IMR-90 (cell line): ENCODE data around the gene ICAM5. TPM values are rescaled to one million over a fixed set of nuclear protein-coding genes. Genes with fewer than 3 reads are reported as not detected.

ENCODE experiments used
- ATAC-seq: fragments of 200-7000 bp; cut with Tn5 transposase; 2 replicates; pipeline ENCODE4 v1.9.1; 2020; ENCODE audit warnings: low read depth, mild to moderate bottlenecking, moderate library complexity
- BruUV-seq: library from RNA; stranded (reverse); fragments of 400-500 nt; replicated peaks from 2 replicates; lab custom pipeline; 2021; lab: Mats Ljungman, UMichigan
- CTCF ChIA-PET: fragments of 300-600 bp; formaldehyde crosslinking; extraction: SDS; loops from one replicate; lab custom pipeline; 2021; ENCODE audit warnings: antibody characterized with exemption; lab: Yijun Ruan, JAX
- POLR2A ChIA-PET: fragments of 300-600 bp; sonication (Branson Sonifier 250); formaldehyde crosslinking; loops from one replicate; lab custom pipeline; 2022; ENCODE audit warnings: antibody characterized with exemption; ENCODE audit not compliant: unreplicated experiment; lab: Charles Lee
- DNase-seq: peaks from one replicate; pipeline ENCODE4 v3.0.0; 2013
- H2AFZ ChIP-seq: replicated peaks from 2 replicates; pipeline ENCODE3; 2013; ENCODE audit warnings: low read length, mild to moderate bottlenecking; ENCODE audit not compliant: poor library complexity
- H2AK5ac ChIP-seq: 2 replicates; pipeline ENCODE4 v1.6.1; 2013; ENCODE audit warnings: low read depth, low read length, inconsistent platforms
- H2AK9ac ChIP-seq: replicated peaks from 2 replicates; pipeline ENCODE3; 2013; ENCODE audit warnings: mild to moderate bottlenecking, low read depth, low read length, moderate library complexity; ENCODE audit not compliant: poor library complexity
- H2BK120ac ChIP-seq: 2 replicates; pipeline ENCODE4 v1.6.1; 2013; ENCODE audit warnings: low read depth, low read length, inconsistent platforms
- H2BK15ac ChIP-seq: 3 replicates; pipeline ENCODE4 v1.6.1; 2013; ENCODE audit warnings: low read depth, low read length, inconsistent platforms
- H2BK20ac ChIP-seq: 2 replicates; pipeline ENCODE4 v1.6.1; 2013; ENCODE audit warnings: low read depth, mild to moderate bottlenecking, inconsistent platforms, low read length, moderate library complexity
- H2BK5ac ChIP-seq: 2 replicates; pipeline ENCODE4 v1.6.1; 2013; ENCODE audit warnings: mild to moderate bottlenecking, low read depth, low read length, inconsistent platforms; ENCODE audit not compliant: poor library complexity, severe bottlenecking
- H3K14ac ChIP-seq: replicated peaks from 2 replicates; pipeline ENCODE4 v1.6.1; 2013; ENCODE audit warnings: low read depth, low read length, inconsistent platforms
- H3K18ac ChIP-seq: 2 replicates; pipeline ENCODE4 v1.6.1; 2013; ENCODE audit warnings: low read depth, low read length, control low read depth
- H3K23ac ChIP-seq: 2 replicates; pipeline ENCODE4 v1.6.1; 2013; ENCODE audit warnings: low read depth, low read length, inconsistent platforms
- H3K27ac ChIP-seq: 2 replicates; pipeline ENCODE4 v1.5.1; 2013; ENCODE audit warnings: mild to moderate bottlenecking, control low read depth, low read length; ENCODE audit not compliant: insufficient read depth
- H3K27me3 ChIP-seq: 2 replicates; pipeline ENCODE4 v1.6.1; 2013; ENCODE audit warnings: low read length; ENCODE audit not compliant: control insufficient read depth, insufficient read depth
- H3K36me3 ChIP-seq: 2 replicates; pipeline ENCODE4 v1.6.1; 2013; ENCODE audit warnings: low read length, mixed read lengths; ENCODE audit not compliant: control insufficient read depth, insufficient read depth
- H3K4ac ChIP-seq: 2 replicates; pipeline ENCODE4 v1.6.1; 2013; ENCODE audit warnings: low read depth, low read length, inconsistent platforms
- H3K4me1 ChIP-seq: 2 replicates; pipeline ENCODE4 v1.6.1; 2013; ENCODE audit warnings: low read length, mixed read lengths; ENCODE audit not compliant: control insufficient read depth, insufficient read depth
- H3K4me2 ChIP-seq: 2 replicates; pipeline ENCODE4 v1.6.1; 2013; ENCODE audit warnings: low read depth, mild to moderate bottlenecking, control low read depth, low read length, moderate library complexity
- H3K4me3 ChIP-seq: 2 replicates; pipeline ENCODE4 v1.5.1; 2013; ENCODE audit warnings: low read depth, mild to moderate bottlenecking, control low read depth, low read length, moderate library complexity; ENCODE audit not compliant: insufficient read depth
- H3K56ac ChIP-seq: 2 replicates; pipeline ENCODE4 v1.6.1; 2013; ENCODE audit warnings: low read length, inconsistent platforms; ENCODE audit not compliant: insufficient read depth; ENCODE audit errors: extremely low read depth
- H3K79me1 ChIP-seq, 2 experiments: 2 replicates each; pipeline ENCODE4 v1.6.1; 2013; ENCODE audit warnings: low read length in 2 of 2, inconsistent platforms in 1 of 2, low read depth in 1 of 2
- H3K9ac ChIP-seq: 2 replicates; pipeline ENCODE4 v1.6.1; 2013; ENCODE audit warnings: low read depth, low read length, control low read depth
- H3K9me1 ChIP-seq: 2 replicates; pipeline ENCODE4 v1.6.1; 2013; ENCODE audit warnings: low read length, inconsistent platforms; ENCODE audit not compliant: insufficient read depth
- H3K9me3 ChIP-seq: 2 replicates; pipeline ENCODE4 v1.6.1; 2013; ENCODE audit warnings: low read length; ENCODE audit not compliant: control insufficient read depth, insufficient read depth
- H4K20me1 ChIP-seq: 2 replicates; pipeline ENCODE4 v1.6.1; 2013; ENCODE audit warnings: low read length, inconsistent platforms; ENCODE audit not compliant: insufficient read depth
- H4K5ac ChIP-seq: 2 replicates; pipeline ENCODE4 v1.6.1; 2013; ENCODE audit warnings: mild to moderate bottlenecking, low read depth, low read length, control low read depth
- H4K8ac ChIP-seq, 2 experiments: 2 replicates each; pipeline ENCODE4 v1.6.1; 2013; ENCODE audit warnings: low read depth in 2 of 2, low read length in 2 of 2, control low read depth in 1 of 2, inconsistent platforms in 1 of 2
- H4K91ac ChIP-seq: 2 replicates; pipeline ENCODE4 v1.6.1; 2013; ENCODE audit warnings: low read depth, low read length, inconsistent platforms; ENCODE audit not compliant: insufficient read depth
- CEBPB ChIP-seq: IDR thresholded peaks from 2 replicates; pipeline ENCODE4 v1.6.1; 2012; ENCODE audit warnings: low read depth, low read length, improper control_type of control experiment
- FOS ChIP-seq: fragments of 150-350 bp; IDR thresholded peaks from 2 replicates; pipeline ENCODE4 v1.6.1; 2016; ENCODE audit warnings: low read depth, low read length
- MXI1 ChIP-seq: IDR thresholded peaks from 2 replicates; pipeline ENCODE4 v1.6.1; 2012; ENCODE audit warnings: low read depth, mild to moderate bottlenecking, low read length, moderate library complexity, borderline replicate concordance
- POLR2A ChIP-seq: IDR thresholded peaks from 2 replicates; pipeline ENCODE4 v1.6.1; 2012; ENCODE audit warnings: mild to moderate bottlenecking, low read depth, low read length
- RAD21 ChIP-seq: IDR thresholded peaks from 2 replicates; pipeline ENCODE4 v1.6.1; 2012; ENCODE audit warnings: low read length, improper control_type of control experiment
- RFX5 ChIP-seq: IDR thresholded peaks from 2 replicates; pipeline ENCODE4 v1.8.0; 2012; ENCODE audit warnings: low read depth, mild to moderate bottlenecking, low read length, moderate library complexity
- WGBS, 2 experiments: methylation state at CpG; one replicate each; pipeline versions ENCODE4 v1.1.5 to v1.1.7; 2013; ENCODE audit warnings: missing lambda C conversion rate in 2 of 2; ENCODE audit not compliant: insufficient read length in 1 of 2; ENCODE audit errors: extremely low coverage in 2 of 2; 5-methylcytosine and 5-hydroxymethylcytosine counted together
- dilution Hi-C: fragments of 300-500 bp; cut with HindIII; formaldehyde crosslinking; loops from one replicate; pipeline ENCODE4 v1.14.3; 2018; ENCODE audit warnings: low sequenced_read_pairs; ENCODE audit not compliant: unreplicated experiment
- in situ Hi-C: fragments of 300-500 bp; cut with MboI; formaldehyde crosslinking; loops from 3 replicates; pipeline ENCODE4 v1.14.3; 2019; ENCODE audit warnings: low sequenced_read_pairs, inconsistent platforms, mixed read lengths
- intact Hi-C: fragments of 100-400 bp; cut with micrococcal nuclease; formaldehyde crosslinking; loops from 2 replicates; pipeline ENCODE4 v1.10.0; 2022
- polyA plus RNA-seq, 3 experiments: library from polyadenylated mRNA; depleted of rRNA; stranded (reverse); fragments of >200 nt; gene quantifications; 2 replicates each; pipeline ENCODE4 v1.2.3, GENCODE V29; 2012; ENCODE audit warnings: low replicate concordance in 1 of 3
- total RNA-seq: library from RNA; depleted of rRNA; stranded (reverse); fragments of >200 nt; gene quantifications from 2 replicates; pipeline ENCODE4 v1.2.3, GENCODE V29; 2012
- TF ChIP-seq, protein P1 (sequence below): conservative IDR thresholded peaks from 2 replicates; pipeline ENCODE4 v1.5.1; 2012; ENCODE audit warnings: mild to moderate bottlenecking, low read depth, low read length, improper control_type of control experiment

Gene ICAM5
- total and polyA plus RNA-seq, 2 of the 4 experiments (the other 2 are of a cell fraction) = 3.0 to 23.9 TPM

DNA sequence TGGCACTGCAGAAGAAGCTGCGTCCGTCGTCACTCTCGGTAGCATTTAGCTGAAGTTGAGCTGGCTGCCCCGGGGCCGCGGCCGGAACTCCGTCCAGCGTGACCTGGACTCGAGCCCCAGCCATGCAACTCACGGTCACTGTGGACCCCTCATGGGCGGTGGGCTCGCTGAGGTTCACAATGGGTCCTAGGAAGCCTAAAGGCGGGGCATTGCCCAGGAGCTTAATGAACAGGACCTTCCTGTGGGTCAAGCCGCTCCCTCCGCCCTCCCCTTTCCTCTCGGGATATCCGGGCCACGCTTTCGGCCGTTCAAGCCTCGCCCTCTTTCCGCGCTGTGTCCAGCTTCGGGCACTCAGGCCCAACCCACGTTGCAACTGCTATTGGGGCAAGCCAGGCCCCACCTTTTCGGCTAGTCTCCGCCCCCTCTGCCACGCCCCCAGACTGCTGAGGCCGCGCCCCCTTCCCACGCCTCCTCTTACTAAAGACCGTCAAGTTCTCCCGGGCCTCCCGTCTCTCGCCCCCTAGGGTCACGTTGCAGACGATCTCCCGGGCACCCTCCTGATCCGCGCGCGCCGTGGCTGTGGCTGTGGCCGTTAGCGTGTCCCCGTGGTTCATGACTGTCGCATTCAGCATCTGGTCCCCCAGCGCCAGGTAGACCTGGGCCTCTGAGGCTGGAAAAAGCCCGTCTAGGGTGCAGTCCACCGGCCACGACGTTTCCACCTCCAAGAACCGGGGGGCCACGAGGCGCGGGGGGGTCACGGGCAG lies 45.0 kb downstream of the ICAM5 start:
- no TSS peak for BruUV-seq
- ChIA-PET CTCF (interaction anchor here (0.6 kb wide), 1 partner anchor 25 kb away, joined by 5 read pairs; no protein-coding TSS in a partner anchor), POLR2A (interaction anchor here (0.5 to 0.6 kb wide), 3 partner anchors 48 to 1843 kb away, joined by 3 to 9 read pairs (median 4); no protein-coding TSS in a partner anchor)
- DNase-seq = peak; percentile 93
- Histone ChIP-seq H3K4me2 (peak overlapping the region; percentile 93), H3K4ac (peak overlapping the region; percentile 73), H3K9ac (peak overlapping the region; percentile 69), H2BK5ac (peak overlapping the region; percentile 55), H3K27me3 (no peaks in the 10 kb centered on the region), H2BK120ac (no peak overlapping the region; the same call in 1 of the 2 replicates), H4K91ac (peak overlapping the region; percentile 77), H4K20me1 (peaks cover 26% of the 10 kb centered on the region), H2AFZ (peak overlapping the region; percentile 98), H4K8ac (peak overlapping the region; percentile 86 to 87), H3K14ac (peak overlapping the region; percentile 74), H3K56ac (no peak overlapping the region), H2AK5ac (peak overlapping the region; percentile 84), H2BK20ac (no peak overlapping the region), H3K4me3 (peak overlapping the region; percentile 61), H3K9me1 (no peaks in the 10 kb centered on the region; the same call in 1 of the 2 replicates), H2BK15ac (no peak overlapping the region), H3K9me3 (no peaks in the 10 kb centered on the region), H3K79me1 (peaks cover 11 to 32% of the 10 kb centered on the region in 2 experiments), H3K23ac (peak overlapping the region; percentile 77), H3K36me3 (peaks cover 6% of the 10 kb centered on the region), H4K5ac (peak overlapping the region; percentile 66), H3K27ac (peak overlapping the region; percentile 70), H2AK9ac (peak overlapping the region; percentile 98), H3K4me1 (peaks cover 5% of the 10 kb centered on the region; the same call in 1 of the 2 replicates), H3K18ac (no peak overlapping the region)
- WGBS, 2 experiments = 0% methylated on average over 21 of the region's 59 CpGs; no CpG with 5 or more reads in 1 of the 2 experiments
- peak; percentile 82 for ATAC-seq
- TF ChIP-seq POLR2A = 0 out of 2 replicates have a peak, but pooled peaks have one; percentile 42
- TF ChIP-seq RFX5 = no peak
- TF ChIP-seq FOS = no peak
- TF ChIP-seq MXI1 = peak; percentile 93
- TF ChIP-seq RAD21 = no peak
- TF ChIP-seq, protein P1, sequence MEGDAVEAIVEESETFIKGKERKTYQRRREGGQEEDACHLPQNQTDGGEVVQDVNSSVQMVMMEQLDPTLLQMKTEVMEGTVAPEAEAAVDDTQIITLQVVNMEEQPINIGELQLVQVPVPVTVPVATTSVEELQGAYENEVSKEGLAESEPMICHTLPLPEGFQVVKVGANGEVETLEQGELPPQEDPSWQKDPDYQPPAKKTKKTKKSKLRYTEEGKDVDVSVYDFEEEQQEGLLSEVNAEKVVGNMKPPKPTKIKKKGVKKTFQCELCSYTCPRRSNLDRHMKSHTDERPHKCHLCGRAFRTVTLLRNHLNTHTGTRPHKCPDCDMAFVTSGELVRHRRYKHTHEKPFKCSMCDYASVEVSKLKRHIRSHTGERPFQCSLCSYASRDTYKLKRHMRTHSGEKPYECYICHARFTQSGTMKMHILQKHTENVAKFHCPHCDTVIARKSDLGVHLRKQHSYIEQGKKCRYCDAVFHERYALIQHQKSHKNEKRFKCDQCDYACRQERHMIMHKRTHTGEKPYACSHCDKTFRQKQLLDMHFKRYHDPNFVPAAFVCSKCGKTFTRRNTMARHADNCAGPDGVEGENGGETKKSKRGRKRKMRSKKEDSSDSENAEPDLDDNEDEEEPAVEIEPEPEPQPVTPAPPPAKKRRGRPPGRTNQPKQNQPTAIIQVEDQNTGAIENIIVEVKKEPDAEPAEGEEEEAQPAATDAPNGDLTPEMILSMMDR = no peak
- peak; percentile 29; the same call in 1 of the 2 replicates for TF ChIP-seq CEBPB
- intact Hi-C loops = loop anchor here (2.0 kb wide), 1 partner anchor 66 kb away; no protein-coding TSS in a partner anchor
- in situ Hi-C loops = no loop called here
- dilution Hi-C loops = no loop called here
